Lung (tissue), 12 donors: ENCODE results near the gene GNAI2. TPM values are rescaled to one million over a fixed set of nuclear protein-coding genes. Genes with fewer than 3 reads are reported as not detected.

Experiments used
- ATAC-seq: fragments of 200-7000 bp; cut with Tn5 transposase; one replicate; pipeline ENCODE4 v1.9.1; 2020; ENCODE audit warnings: moderate number of reproducible peaks; ENCODE audit not compliant: insufficient read depth, low FRiP score
- DNase-seq, 3 donors: peaks; one replicate each; pipeline ENCODE4 v3.0.0-alpha.2; 2013 to 2017
- H3K27ac ChIP-seq, 2 donors: one replicate each; pipeline ENCODE4 v1.5.1; 2013; ENCODE audit warnings: mild to moderate bottlenecking in 2 of 2, moderate library complexity in 2 of 2, control low read depth in 1 of 2, inconsistent platforms in 1 of 2, low read depth in 1 of 2, low read length in 1 of 2
- H3K27me3 ChIP-seq, 3 donors: one replicate each; pipeline ENCODE4 v1.5.1; 2013; ENCODE audit warnings: low read length in 2 of 3; ENCODE audit not compliant: control insufficient read depth in 3 of 3, insufficient read depth in 3 of 3
- H3K36me3 ChIP-seq, 4 donors: one replicate each; pipeline ENCODE4 v1.5.1; 2013; ENCODE audit warnings: low read length in 4 of 4, mild to moderate bottlenecking in 1 of 4, moderate library complexity in 1 of 4; ENCODE audit not compliant: control insufficient read depth in 4 of 4, insufficient read depth in 4 of 4
- H3K4me1 ChIP-seq, 5 donors: one replicate each; pipeline ENCODE4 v1.5.1; 2013; ENCODE audit warnings: low read length in 5 of 5, mild to moderate bottlenecking in 2 of 5, moderate library complexity in 1 of 5; ENCODE audit not compliant: control insufficient read depth in 5 of 5, insufficient read depth in 5 of 5
- H3K4me3 ChIP-seq: one replicate; pipeline ENCODE4 v1.5.1; 2013; ENCODE audit warnings: mild to moderate bottlenecking, control low read depth, moderate library complexity
- H3K9ac ChIP-seq, 2 donors: one replicate each; pipeline ENCODE4 v1.5.1; 2013; ENCODE audit warnings: low read length in 2 of 2, control low read depth in 1 of 2; ENCODE audit not compliant: insufficient read depth in 1 of 2
- H3K9me3 ChIP-seq, 4 donors: one replicate each; pipeline ENCODE4 v1.5.1; 2013; ENCODE audit warnings: low read length in 3 of 4, mild to moderate bottlenecking in 1 of 4, moderate library complexity in 1 of 4; ENCODE audit not compliant: control insufficient read depth in 4 of 4, insufficient read depth in 3 of 4
- CTCF ChIP-seq: IDR thresholded peaks from 2 replicates; pipeline ENCODE4 v1.5.1; 2012; ENCODE audit warnings: mild to moderate bottlenecking; ENCODE audit errors: control extremely low read depth, extremely low read depth
- WGBS, 2 donors: extraction: QIAGEN DNeasy Blood & Tissue Kit; methylation state at CpG; one replicate each; pipeline ENCODE4 v1.1.7; 2013; 5-methylcytosine and 5-hydroxymethylcytosine counted together
- polyA plus RNA-seq, 2 donors: library from polyadenylated mRNA; stranded (reverse); fragments of 200-250 nt; gene quantifications; one replicate each; pipeline ENCODE4 v1.2.1, GENCODE V29; 2013
- total RNA-seq, 2 donors: library from RNA; depleted of rRNA in 1 of 2; stranded (reverse); fragments of >200 nt in 1 of 2; gene quantifications; one replicate each; pipeline ENCODE4 v1.2.1, GENCODE V29; 2014 to 2021
- donor health status: control.
- donor health status: control.
- donor health status: Bipolar disorder and iron deficiency.
- donor health status: healthy.
- donor health status: DM: yes; HTN: yes; CAD: no.

The GNAI2 gene
- total and polyA plus RNA-seq, 4 donors, result 217 to 364 (median 278) TPM

- H3K27ac ChIP-seq, result peak overlapping the region in 1 of 2 donors; percentile 88
- TF ChIP-seq CTCF, result no peak
- peaks cover 0 to 27% (median 14%) of the 10 kb centered on the region in 5 donors for H3K4me1 ChIP-seq
- DNase-seq (no peak), ATAC-seq (no peak)
- peaks cover 19 to 47% (median 29%) of the 10 kb centered on the region in 4 donors for H3K36me3 ChIP-seq
- H3K9me3 ChIP-seq, result peaks cover 0 to 4% (median 0%) of the 10 kb centered on the region in 4 donors
- H3K9ac ChIP-seq, result no peak overlapping the region
- H3K4me3 ChIP-seq, result no peak overlapping the region
- H3K27me3 ChIP-seq, result no peaks in the 10 kb centered on the region
- 77 to 79% methylated on average over 16 of the region's 16 CpGs for WGBS, 2 donors
Observed at GRCh38 chr3:50258979-50259378, 23.0 kb downstream of the GNAI2 start.

DNA sequence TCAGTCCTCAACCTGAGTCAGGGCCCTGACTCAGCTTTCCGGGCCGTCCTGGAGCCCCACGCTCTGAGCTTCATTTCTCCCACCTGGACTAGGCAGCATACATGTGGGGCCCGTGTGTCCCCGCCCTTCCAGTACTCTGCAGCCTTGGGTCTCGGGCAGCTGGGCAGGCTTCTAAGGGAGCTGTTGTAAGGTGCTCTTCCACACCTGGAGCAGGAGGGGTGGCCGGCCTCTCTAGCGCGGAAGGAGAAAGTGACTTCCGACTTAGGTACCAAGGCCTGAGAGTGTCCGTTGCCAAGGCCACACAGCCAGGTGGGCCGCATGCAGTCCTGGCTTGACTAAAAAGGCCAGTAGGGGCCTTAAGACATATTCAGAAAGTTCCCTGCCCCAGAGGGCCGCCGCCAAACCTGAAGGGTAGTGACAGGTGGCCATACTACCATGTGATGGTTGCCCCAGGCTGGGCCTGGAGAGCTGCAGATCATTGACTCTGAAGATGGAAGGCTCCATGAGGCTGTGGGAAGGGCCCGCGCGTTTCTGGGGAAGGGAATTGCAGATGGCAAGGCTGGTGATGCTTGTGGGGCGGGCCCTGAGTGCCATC lies 23.5 kb downstream of the GNAI2 start:
- Histone ChIP-seq H3K27ac (peak overlapping the region; percentile 87 to 88), H3K4me1 (peaks cover 0 to 27% (median 14%) of the 10 kb centered on the region in 5 donors), H3K36me3 (peaks cover 18 to 42% (median 27%) of the 10 kb centered on the region in 4 donors), H3K9me3 (peaks cover 0 to 4% (median 0%) of the 10 kb centered on the region in 4 donors), H3K27me3 (no peaks in the 10 kb centered on the region), H3K4me3 (no peak overlapping the region), H3K9ac (no peak overlapping the region)
- no peak for ATAC-seq
- TF ChIP-seq CTCF, result no peak
- WGBS, 2 donors, result 56 to 60% methylated on average over 18 of the region's 18 CpGs
- DNase-seq, result no peak

DNA sequence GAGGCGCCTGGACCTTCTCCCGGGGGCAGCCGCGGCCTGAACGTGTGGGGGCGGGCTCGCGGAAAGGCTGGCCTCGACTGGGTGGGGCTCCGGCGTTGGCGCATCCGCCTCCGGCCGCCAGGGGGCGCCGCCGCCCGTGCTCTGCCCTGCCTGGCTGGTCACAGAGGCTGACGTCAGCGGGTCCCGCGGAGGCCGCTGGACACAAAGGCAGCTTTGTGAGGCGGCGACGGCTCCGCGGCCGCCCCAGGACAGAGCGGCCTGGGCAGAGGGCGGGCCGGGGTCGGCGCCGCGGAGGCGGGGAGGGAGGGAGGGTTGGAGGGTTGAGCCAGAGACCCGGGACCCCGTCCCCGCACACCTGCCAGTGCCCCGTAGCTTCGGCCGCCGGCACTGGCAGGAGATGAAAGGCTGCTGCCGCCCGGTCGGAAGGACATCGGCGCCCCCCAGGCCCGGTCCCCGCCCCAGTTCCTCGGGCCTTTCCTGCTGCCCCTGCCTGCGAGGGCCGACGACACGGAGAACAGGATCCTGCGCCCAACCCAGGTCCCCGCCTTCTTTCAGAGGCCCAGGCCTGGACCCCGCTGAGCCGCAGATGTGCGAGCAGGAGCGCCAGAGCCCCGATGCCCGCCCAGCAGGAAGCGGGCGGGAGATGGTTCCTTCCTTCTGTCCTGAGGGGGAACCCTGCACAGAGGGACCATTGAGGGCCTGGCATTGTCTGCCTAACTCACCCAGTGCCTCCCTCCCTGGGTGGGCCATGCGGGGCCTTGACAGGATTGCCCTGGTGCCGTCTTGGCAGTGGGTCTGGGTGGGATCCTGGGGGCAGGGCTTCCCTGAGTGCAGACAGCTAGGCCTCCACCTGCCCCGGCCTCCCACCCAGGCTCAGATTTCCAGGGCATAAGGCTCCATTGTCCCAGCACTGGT lies 24.3 kb downstream of the GNAI2 start:
- H3K4me3 ChIP-seq, result peak overlapping the region; percentile 15
- 2% methylated on average over 42 to 70 of the region's 70 CpGs for WGBS, 2 donors
- no peaks in the 10 kb centered on the region for H3K27me3 ChIP-seq
- H3K9ac ChIP-seq, result peak overlapping the region; percentile 77 to 79
- TF ChIP-seq CTCF, result peak; percentile 99
- ATAC-seq (peak; percentile 87), DNase-seq (peak; percentile 95 to 97 (median 96))
- H3K27ac ChIP-seq, result peak overlapping the region; percentile 87 to 88
- H3K9me3 ChIP-seq, result peaks cover 0 to 4% (median 0%) of the 10 kb centered on the region in 4 donors
- peaks cover 18 to 37% (median 23%) of the 10 kb centered on the region in 4 donors for H3K36me3 ChIP-seq
- peaks cover 0 to 33% (median 19%) of the 10 kb centered on the region in 5 donors for H3K4me1 ChIP-seq
